ENCODE measurements around the gene RIMS3. TPM values are rescaled to one million over a fixed set of nuclear protein-coding genes. Genes with fewer than 3 reads are reported as not detected.
A peak's percentile ranks its signal among the peaks of the same experiment; 100 is the strongest.
"Not testable (repeated sequence)": the region's sequence is repeated elsewhere in the genome, so short reads cannot be mapped to it uniquely, and the experiment has no call there.

Gene RIMS3
- total RNA-seq, 2 experiments from 2014 or later = 3.0 to 3.9 TPM

DNA sequence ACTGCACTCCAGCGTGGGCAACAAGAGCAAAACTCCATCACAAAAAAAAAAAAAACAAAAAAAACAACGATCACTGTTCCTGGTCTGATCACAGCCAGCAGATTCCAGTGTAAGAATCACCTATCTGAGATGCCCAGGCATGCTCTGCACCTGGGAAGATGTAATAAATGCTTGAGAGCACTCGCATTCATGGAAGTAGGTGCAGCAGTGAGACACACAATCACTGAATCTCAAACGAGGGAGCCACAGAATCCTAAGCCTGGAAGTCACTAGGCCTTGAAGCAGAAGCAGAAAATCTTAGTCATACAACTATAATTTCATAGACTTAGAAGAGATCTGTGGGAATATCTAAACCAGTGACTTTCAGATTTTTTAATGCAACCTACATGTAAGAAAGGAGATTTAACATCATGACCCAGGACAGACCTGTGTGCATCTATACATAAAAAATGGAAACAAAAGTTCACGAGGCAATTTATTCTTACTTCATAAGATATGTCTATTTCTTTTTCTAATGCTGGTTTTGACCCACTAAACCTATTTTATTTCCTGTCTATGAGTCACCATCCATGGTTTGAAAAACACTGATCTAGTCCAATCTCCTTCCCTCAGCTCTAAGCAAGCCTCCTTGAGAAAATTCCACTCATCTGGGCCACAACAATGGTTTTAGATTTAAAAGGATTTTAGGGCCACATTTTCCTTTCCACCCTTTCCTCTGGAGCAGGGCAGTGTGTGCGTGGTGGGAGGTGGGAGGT, 30.4 kb downstream of the RIMS3 start:
- DNase-seq (no peak), ATAC-seq (no peak)
- Mint-ChIP-seq H3K4me3 (no peak overlapping the region), H3K36me3 (ENCODE audit: low read depth) (peaks cover under 1% of the 10 kb centered on the region), H3K9me3 (peaks cover 2% of the 10 kb centered on the region), H3K4me1 (ENCODE audit: low read depth) (peaks cover 18% of the 10 kb centered on the region), H3K27ac (no peak overlapping the region), H3K27me3 (no peaks in the 10 kb centered on the region)
- TF ChIP-seq, protein P1, sequence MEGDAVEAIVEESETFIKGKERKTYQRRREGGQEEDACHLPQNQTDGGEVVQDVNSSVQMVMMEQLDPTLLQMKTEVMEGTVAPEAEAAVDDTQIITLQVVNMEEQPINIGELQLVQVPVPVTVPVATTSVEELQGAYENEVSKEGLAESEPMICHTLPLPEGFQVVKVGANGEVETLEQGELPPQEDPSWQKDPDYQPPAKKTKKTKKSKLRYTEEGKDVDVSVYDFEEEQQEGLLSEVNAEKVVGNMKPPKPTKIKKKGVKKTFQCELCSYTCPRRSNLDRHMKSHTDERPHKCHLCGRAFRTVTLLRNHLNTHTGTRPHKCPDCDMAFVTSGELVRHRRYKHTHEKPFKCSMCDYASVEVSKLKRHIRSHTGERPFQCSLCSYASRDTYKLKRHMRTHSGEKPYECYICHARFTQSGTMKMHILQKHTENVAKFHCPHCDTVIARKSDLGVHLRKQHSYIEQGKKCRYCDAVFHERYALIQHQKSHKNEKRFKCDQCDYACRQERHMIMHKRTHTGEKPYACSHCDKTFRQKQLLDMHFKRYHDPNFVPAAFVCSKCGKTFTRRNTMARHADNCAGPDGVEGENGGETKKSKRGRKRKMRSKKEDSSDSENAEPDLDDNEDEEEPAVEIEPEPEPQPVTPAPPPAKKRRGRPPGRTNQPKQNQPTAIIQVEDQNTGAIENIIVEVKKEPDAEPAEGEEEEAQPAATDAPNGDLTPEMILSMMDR (IDR thresholded peaks at IDR 0.05) = no peak
- CTCF ChIA-PET = interaction anchor here (1.3 to 2.4 kb wide), 2 partner anchors 13 to 34 kb away, joined by 3 to 5 read pairs; no protein-coding TSS in a partner anchor
- POLR2A ChIA-PET = no interaction called here
- intact Hi-C loops (cut with micrococcal nuclease) = no loop called here

DNA sequence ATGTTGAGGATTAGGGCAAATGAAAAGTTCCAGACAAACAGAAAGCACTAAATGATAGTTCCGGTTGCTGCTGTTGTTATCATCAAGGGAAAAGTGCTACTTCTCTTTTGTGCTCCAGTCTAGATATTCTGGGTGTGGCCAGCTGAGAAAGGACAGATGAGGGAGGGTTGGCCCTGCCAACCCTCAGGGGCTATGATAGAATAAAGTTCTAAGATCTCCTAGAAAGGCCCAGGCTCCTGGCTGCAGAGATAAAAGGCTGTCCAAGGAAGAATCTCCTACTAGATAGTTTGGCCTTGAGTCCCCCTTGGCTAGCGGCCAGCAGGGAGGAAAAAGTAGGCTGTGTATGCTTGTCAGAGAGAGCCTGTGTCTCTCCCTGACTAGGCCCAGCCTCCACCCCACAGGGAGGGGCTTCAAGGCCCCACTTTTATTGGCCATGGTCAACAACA, 31.5 kb downstream of the RIMS3 start:
- intact Hi-C loops (cut with micrococcal nuclease) = no loop called here
- POLR2A ChIA-PET = interaction anchor here (1.2 kb wide), 1 partner anchor 11 kb away, joined by 3 read pairs; no protein-coding TSS in a partner anchor
- Mint-ChIP-seq H3K9me3 (peaks cover 2% of the 10 kb centered on the region), H3K4me1 (ENCODE audit: low read depth) (peaks cover 28% of the 10 kb centered on the region), H3K4me3 (no peak overlapping the region), H3K36me3 (ENCODE audit: low read depth) (peaks cover 2% of the 10 kb centered on the region), H3K27ac (no peak overlapping the region), H3K27me3 (no peaks in the 10 kb centered on the region)
- DNase-seq (no peak), ATAC-seq (no peak)
- TF ChIP-seq, protein P1 (IDR thresholded peaks at IDR 0.05) = no peak
- CTCF ChIA-PET = interaction anchor here (1.2 to 2.4 kb wide), 3 partner anchors 14 to 481 kb away, joined by 3 to 5 read pairs (median 3); no protein-coding TSS in a partner anchor

DNA sequence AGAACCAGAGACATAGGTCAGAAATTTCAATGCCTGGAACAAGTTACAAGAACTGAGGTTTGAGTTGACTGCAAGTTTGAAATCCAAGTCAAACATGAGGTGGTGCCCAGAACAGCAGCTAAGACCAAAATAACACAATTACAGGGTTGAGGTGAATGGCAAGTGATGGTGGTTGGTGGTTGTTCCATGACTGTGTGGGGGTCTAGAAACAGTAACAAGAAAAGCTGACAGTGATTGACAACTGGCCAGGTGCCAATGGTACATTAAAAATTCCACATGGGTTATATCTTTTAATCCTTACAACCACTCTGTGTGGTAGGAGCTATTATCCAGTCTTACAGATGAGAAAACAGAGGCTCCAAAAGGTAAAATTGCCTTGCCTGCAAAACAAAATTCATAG, 32.0 kb downstream of the RIMS3 start:
- H3K4me3 Mint-ChIP-seq = no peak overlapping the region
- POLR2A ChIA-PET = interaction anchor here (0.6 to 1.2 kb wide), 2 partner anchors 11 to 37 kb away, joined by 3 read pairs; no protein-coding TSS in a partner anchor

DNA sequence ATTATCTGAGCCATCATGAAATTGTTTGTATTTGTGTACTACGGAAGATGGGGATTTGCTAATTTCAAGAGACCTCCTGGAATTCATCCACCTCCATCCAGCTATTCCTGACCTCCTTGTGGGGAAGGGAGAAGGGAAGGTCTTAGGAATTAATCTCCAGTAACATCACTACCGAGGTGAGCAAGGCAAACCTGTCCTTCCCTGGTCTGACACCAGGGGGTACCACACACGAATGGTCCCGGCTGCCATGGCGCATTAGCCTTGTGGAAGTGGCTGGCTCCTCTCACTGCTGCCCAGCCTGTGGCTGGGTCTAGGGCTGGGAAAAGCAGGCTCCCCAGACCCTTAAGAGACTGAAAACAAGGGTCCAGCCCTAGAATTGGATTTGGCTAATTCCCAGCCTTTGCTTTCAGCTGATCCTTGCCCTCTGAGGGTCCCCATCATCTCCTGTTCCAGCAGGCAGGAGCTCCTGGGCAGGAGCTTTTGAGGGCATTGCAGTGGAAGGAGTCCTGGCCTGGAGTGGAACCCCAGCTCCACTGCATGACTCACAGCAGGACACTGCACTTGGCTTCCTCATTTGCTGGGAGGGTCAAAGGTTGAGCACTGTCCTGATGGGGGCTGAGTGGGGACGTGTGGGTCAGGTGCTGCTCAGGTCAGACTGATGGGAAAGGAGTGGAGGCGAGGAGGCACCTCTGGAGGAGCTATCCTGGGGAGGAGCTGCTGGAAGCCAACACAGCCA, 34.8 kb downstream of the RIMS3 start:
- ChIA-PET CTCF (interaction anchor here (0.9 to 5.7 kb wide), 9 partner anchors 9 to 322 kb away, joined by 3 to 29 read pairs (median 5); partner anchors contain the start of gene NFYC), POLR2A (interaction anchor here (1.2 to 1.6 kb wide), 2 partner anchors 26 to 61 kb away, joined by 4 to 6 read pairs; partner anchors contain the start of gene NFYC)
- no peak overlapping the region for H3K4me3 Mint-ChIP-seq
- peaks cover 2% of the 10 kb centered on the region for H3K9me3 Mint-ChIP-seq
- TF ChIP-seq, protein P1 (IDR thresholded peaks at IDR 0.05) = peak; percentile 34
- ATAC-seq (no peak), DNase-seq (peak; percentile 58)
- intact Hi-C loops (cut with micrococcal nuclease) = no loop called here
- H3K27ac Mint-ChIP-seq = no peak overlapping the region
- H3K27me3 Mint-ChIP-seq = no peaks in the 10 kb centered on the region
- peaks cover 38% of the 10 kb centered on the region for H3K4me1 Mint-ChIP-seq (ENCODE audit: low read depth)
- H3K36me3 Mint-ChIP-seq (ENCODE audit: low read depth) = peaks cover 2% of the 10 kb centered on the region

More for the DNA sequence above, 32.0 kb downstream of the RIMS3 start:
- intact Hi-C loops (cut with micrococcal nuclease) = no loop called here
- no peaks in the 10 kb centered on the region for H3K27me3 Mint-ChIP-seq
- ATAC-seq = no peak
- CTCF ChIA-PET = interaction anchor here (1.2 to 2.4 kb wide), 3 partner anchors 14 to 481 kb away, joined by 3 to 5 read pairs (median 3); no protein-coding TSS in a partner anchor
- H3K36me3 Mint-ChIP-seq (ENCODE audit: low read depth) = peaks cover 2% of the 10 kb centered on the region
- no peak for DNase-seq
- H3K27ac Mint-ChIP-seq = no peak overlapping the region
- TF ChIP-seq, protein P1 (IDR thresholded peaks at IDR 0.05) = no peak
- H3K4me1 Mint-ChIP-seq (ENCODE audit: low read depth) = peaks cover 32% of the 10 kb centered on the region
- H3K9me3 Mint-ChIP-seq = peaks cover 2% of the 10 kb centered on the region

DNA sequence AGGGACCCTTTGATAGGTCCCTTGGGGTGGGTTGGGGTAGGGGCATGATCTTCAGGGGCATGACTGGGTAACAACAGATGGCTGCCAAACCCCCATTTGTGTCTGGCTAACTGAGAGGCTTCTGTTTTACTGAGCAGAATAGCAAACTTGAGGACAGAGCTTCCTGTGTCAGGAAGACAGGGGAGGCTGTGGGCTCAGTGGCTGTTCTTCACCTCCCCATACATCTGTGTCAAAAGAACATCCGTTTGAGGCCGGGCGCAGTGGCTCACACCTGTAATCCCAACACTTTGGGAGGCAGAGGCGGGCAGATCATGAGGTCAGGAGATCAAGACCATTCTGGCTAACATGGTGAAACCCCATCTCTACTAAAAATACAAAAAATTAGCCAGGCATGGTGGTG, 35.9 kb downstream of the RIMS3 start:
- intact Hi-C loops (cut with micrococcal nuclease); H3K4me3 Mint-ChIP-seq; H3K27me3 Mint-ChIP-seq; H3K9me3 Mint-ChIP-seq; H3K36me3 Mint-ChIP-seq (ENCODE audit: low read depth): not testable (repeated sequence)
- ChIA-PET POLR2A (interaction anchor here (0.8 to 1.3 kb wide), 3 partner anchors 9 to 62 kb away, joined by 3 to 5 read pairs (median 4); partner anchors contain the start of gene NFYC), CTCF (interaction anchor here (1.1 to 5.7 kb wide), 7 partner anchors 10 to 323 kb away, joined by 3 to 29 read pairs (median 6); partner anchors contain the start of gene NFYC)
- ATAC-seq (peak; percentile 13), DNase-seq (peak; percentile 70)
- Mint-ChIP-seq H3K27ac (peak overlapping the region; percentile 72), H3K4me1 (ENCODE audit: low read depth) (peaks cover 30% of the 10 kb centered on the region)

All from activated CD8-positive, alpha-beta T cell treated with anti-CD3 and anti-CD28 coated beads for 36 hours (primary cell).